K562 (cell line): ENCODE results near the gene CHCHD5. TPM values are rescaled to one million over a fixed set of nuclear protein-coding genes. Genes with fewer than 3 reads are reported as not detected.

Experiments
- GATAD2A ChIP-seq: fragments of 450-650 bp; IDR thresholded peaks from 2 replicates; pipeline ENCODE4 v1.6.1; 2017
- HOXB6 ChIP-seq: fragments of 250-450 bp; sonication (Bioruptor Pico); IDR thresholded peaks from 2 replicates; pipeline ENCODE4 v1.5.1; 2022; ENCODE audit warnings: mild to moderate bottlenecking, borderline replicate concordance
- KAT8 ChIP-seq: fragments of 450-650 bp; IDR thresholded peaks from 2 replicates; pipeline ENCODE4 v1.6.1; 2016; ENCODE audit warnings: low read depth, mild to moderate bottlenecking
- RFX1 ChIP-seq: fragments of 450-650 bp; IDR thresholded peaks from 2 replicates; pipeline ENCODE4 v1.6.1; 2016; ENCODE audit warnings: mild to moderate bottlenecking, moderate library complexity
- RREB1 ChIP-seq: fragments of 250-450 bp; sonication (Bioruptor Pico); IDR thresholded peaks from 2 replicates; pipeline ENCODE4 v1.4.0; 2020
- TAF7 ChIP-seq: fragments of 450-650 bp; IDR thresholded peaks from 2 replicates; pipeline ENCODE4 v1.6.1; 2016; ENCODE audit warnings: missing genetic modification characterization, missing compliant biosample characterization
- TOE1 ChIP-seq, 2 experiments: fragments of 450-650 bp in 1 of 2; sonication (generic) in 1 of 2; formaldehyde crosslinking in 1 of 2; IDR thresholded peaks; 2 replicates each; pipeline versions ENCODE4 v1.7.1 to v1.8.0; 2016 to 2022; ENCODE audit warnings: borderline replicate concordance in 2 of 2, mild to moderate bottlenecking in 2 of 2, antibody characterized with exemption in 1 of 2, inconsistent platforms in 1 of 2, low read depth in 1 of 2, missing genetic modification reagents in 1 of 2, moderate library complexity in 1 of 2
- XRCC5 ChIP-seq: fragments of 200-400 bp; formaldehyde crosslinking; IDR thresholded peaks from 2 replicates; pipeline ENCODE4 v1.6.1; 2017; ENCODE audit warnings: low read depth, mild to moderate bottlenecking, low read length
- ZBTB33 ChIP-seq: sonication (generic); formaldehyde crosslinking; IDR thresholded peaks from 2 replicates; pipeline ENCODE4 v1.8.1; 2023; ENCODE audit warnings: mild to moderate bottlenecking, missing genetic modification reagents
- ZFP91 ChIP-seq: sonication (generic); formaldehyde crosslinking; IDR thresholded peaks from 2 replicates; pipeline ENCODE4 v1.8.0; 2022; ENCODE audit warnings: mild to moderate bottlenecking, missing genetic modification reagents
- ZFPM2 ChIP-seq: fragments of 250-450 bp; sonication (Bioruptor Pico); IDR thresholded peaks from 2 replicates; pipeline ENCODE4 v1.5.1; 2022; ENCODE audit warnings: mild to moderate bottlenecking
- ZNF224 ChIP-seq: sonication (generic); formaldehyde crosslinking; IDR thresholded peaks from 2 replicates; pipeline ENCODE4 v1.8.0; 2022; ENCODE audit warnings: mild to moderate bottlenecking, missing genetic modification reagents
- ZNF347 ChIP-seq: fragments of 450-650 bp; formaldehyde crosslinking; IDR thresholded peaks from 2 replicates; pipeline ENCODE4 v1.4.0; 2020; ENCODE audit warnings: low read depth, mild to moderate bottlenecking, moderate library complexity
- ZNF695 ChIP-seq: fragments of 450-650 bp; formaldehyde crosslinking; IDR thresholded peaks from 2 replicates; pipeline ENCODE4 v1.4.0; 2020; ENCODE audit warnings: mild to moderate bottlenecking, moderate library complexity
- polyA plus RNA-seq, 8 experiments: library from polyadenylated mRNA; depleted of rRNA in 4 of 8; stranded (reverse) in 5 of 8; unstranded in 3 of 8; fragments of >200 nt; fragmentation: Nextera tagmentation in 2 of 8; fragmentation: Illumina TruSeq in 1 of 8; extraction: Ambion mirVana in 2 of 8; extraction: Trizol in 1 of 8; gene quantifications; 2 replicates each; pipeline versions ENCODE4 v1.2.1 to v1.2.3, GENCODE V29; 2011 to 2014; ENCODE audit warnings: inconsistent platforms in 1 of 8, missing spikeins in 1 of 8
- total RNA-seq, 7 experiments: library from RNA; depleted of rRNA in 6 of 7; stranded (reverse); fragments of >200 nt in 6 of 7; fragmentation: Illumina TruSeq in 2 of 7; extraction: Trizol in 2 of 7; gene quantifications; 2 replicates each; pipeline versions ENCODE4 v1.2.1 to v1.2.3, GENCODE V29; 2011 to 2021; ENCODE audit warnings: low replicate concordance in 1 of 7
- TF ChIP-seq, protein P1 (sequence below): IDR thresholded peaks from 2 replicates; pipeline ENCODE4 v1.6.1; 2012; ENCODE audit warnings: low read depth, low read length, improper control_type of control experiment, borderline replicate concordance

Gene CHCHD5
- total and polyA plus RNA-seq, 9 of the 15 experiments (the other 6 are each of a cell fraction or from before 2014, with no cell fraction given): 7.4 to 79.3 (median 33.4) TPM

DNA sequence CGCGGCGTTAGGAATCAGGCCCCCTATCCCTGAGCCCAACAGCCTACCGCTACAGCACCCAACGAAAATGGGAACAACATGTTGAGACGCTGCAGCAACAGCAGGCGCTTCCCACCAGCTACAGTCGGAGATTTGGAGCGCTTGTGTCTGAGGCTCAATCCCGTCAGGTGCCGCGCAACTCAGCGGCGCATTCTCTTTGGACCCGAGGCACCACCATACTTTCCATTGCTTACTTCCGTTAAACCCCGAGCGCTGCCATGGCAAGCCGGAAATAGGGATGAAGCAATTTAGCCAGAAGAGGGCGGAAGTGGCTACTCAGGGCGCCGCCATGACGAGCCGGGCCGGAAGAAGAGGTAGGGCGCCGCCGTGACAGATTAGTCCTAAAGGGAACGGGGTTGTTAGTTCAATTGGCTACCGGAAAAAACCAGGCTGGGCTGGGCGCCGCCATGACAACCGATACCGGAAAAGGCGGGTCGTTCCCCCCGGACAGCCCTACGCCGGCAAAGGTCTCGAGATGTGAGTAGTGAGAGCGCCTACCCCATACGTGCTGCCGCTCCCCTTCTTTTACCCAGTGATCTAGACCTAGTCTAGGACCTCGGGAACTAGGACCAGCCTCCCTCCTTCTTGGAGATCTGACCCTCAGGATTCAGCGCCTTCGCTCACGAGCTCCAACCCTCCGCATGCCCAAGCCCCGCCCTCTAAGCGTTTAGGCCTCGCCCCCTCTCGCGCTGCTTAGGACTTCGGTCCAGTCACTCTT, at the start of gene CHCHD5 (continued):
- peak; percentile 75; the same call in 1 of the 2 replicates for TF ChIP-seq TOE1 (IDR thresholded peaks at IDR 0.05; ENCODE audit: borderline replicate concordance)
- TF ChIP-seq TOE1 (CRISPR knock-in tag; IDR thresholded peaks at IDR 0.05; ENCODE audit: borderline replicate concordance, low read depth): no peak
- TF ChIP-seq TAF7 (tag): peak; percentile 92
- no peak for TF ChIP-seq RREB1 (CRISPR knock-in tag)
- TF ChIP-seq, protein P1, sequence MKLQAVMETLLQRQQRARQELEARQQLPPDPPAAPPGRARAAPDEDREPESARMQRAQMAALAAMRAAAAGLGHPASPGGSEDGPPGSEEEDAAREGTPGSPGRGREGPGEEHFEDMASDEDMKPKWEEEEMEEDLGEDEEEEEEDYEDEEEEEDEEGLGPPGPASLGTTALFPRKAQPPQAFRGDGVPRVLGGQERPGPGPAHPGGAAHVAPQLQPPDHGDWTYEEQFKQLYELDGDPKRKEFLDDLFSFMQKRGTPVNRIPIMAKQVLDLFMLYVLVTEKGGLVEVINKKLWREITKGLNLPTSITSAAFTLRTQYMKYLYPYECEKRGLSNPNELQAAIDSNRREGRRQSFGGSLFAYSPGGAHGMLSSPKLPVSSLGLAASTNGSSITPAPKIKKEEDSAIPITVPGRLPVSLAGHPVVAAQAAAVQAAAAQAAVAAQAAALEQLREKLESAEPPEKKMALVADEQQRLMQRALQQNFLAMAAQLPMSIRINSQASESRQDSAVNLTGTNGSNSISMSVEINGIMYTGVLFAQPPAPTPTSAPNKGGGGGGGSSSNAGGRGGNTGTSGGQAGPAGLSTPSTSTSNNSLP: no peak
- peak; percentile 52; the same call in 1 of the 2 replicates for TF ChIP-seq ZFP91 (CRISPR knock-in tag)
- no peak for TF ChIP-seq GATAD2A
- TF ChIP-seq ZNF224: no peak
- no peak for TF ChIP-seq HOXB6 (CRISPR knock-in tag)
- TF ChIP-seq ZNF695 (CRISPR knock-in tag): no peak
- TF ChIP-seq ZFPM2 (CRISPR knock-in tag): no peak
- no peak; the same call in 1 of the 2 replicates for TF ChIP-seq XRCC5
- TF ChIP-seq ZBTB33 (CRISPR knock-in tag): no peak; the same call in 1 of the 2 replicates
- no peak for TF ChIP-seq ZNF347
- TF ChIP-seq RFX1: peak; percentile 96
- no peak for TF ChIP-seq KAT8
